A204.1 (cell line): Measurements from ENCODE around the gene USP32.
A peak's percentile ranks its signal among the peaks of the same experiment; 100 is the strongest.
"Not testable (repeated sequence)": the region's sequence is repeated elsewhere in the genome, so short reads cannot be mapped to it uniquely, and the experiment has no call there.

Source experiments
- FAIRE-seq: peaks from 2 replicates; lab custom pipeline; 2012; peaks lifted over from hg19 to GRCh38; lab: Jason Lieb, UNC

The USP32 gene, protein sequence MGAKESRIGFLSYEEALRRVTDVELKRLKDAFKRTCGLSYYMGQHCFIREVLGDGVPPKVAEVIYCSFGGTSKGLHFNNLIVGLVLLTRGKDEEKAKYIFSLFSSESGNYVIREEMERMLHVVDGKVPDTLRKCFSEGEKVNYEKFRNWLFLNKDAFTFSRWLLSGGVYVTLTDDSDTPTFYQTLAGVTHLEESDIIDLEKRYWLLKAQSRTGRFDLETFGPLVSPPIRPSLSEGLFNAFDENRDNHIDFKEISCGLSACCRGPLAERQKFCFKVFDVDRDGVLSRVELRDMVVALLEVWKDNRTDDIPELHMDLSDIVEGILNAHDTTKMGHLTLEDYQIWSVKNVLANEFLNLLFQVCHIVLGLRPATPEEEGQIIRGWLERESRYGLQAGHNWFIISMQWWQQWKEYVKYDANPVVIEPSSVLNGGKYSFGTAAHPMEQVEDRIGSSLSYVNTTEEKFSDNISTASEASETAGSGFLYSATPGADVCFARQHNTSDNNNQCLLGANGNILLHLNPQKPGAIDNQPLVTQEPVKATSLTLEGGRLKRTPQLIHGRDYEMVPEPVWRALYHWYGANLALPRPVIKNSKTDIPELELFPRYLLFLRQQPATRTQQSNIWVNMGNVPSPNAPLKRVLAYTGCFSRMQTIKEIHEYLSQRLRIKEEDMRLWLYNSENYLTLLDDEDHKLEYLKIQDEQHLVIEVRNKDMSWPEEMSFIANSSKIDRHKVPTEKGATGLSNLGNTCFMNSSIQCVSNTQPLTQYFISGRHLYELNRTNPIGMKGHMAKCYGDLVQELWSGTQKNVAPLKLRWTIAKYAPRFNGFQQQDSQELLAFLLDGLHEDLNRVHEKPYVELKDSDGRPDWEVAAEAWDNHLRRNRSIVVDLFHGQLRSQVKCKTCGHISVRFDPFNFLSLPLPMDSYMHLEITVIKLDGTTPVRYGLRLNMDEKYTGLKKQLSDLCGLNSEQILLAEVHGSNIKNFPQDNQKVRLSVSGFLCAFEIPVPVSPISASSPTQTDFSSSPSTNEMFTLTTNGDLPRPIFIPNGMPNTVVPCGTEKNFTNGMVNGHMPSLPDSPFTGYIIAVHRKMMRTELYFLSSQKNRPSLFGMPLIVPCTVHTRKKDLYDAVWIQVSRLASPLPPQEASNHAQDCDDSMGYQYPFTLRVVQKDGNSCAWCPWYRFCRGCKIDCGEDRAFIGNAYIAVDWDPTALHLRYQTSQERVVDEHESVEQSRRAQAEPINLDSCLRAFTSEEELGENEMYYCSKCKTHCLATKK (N-terminal part only)

GRCh38 chr17:60392042-60392844 lies at the start of gene USP32:
TSS of gene USP32 (minus strand) at chr17:60392133. CDS start at chr17:60391939, 194 bp downstream.
- peak; percentile 55 for FAIRE-seq

DNA sequence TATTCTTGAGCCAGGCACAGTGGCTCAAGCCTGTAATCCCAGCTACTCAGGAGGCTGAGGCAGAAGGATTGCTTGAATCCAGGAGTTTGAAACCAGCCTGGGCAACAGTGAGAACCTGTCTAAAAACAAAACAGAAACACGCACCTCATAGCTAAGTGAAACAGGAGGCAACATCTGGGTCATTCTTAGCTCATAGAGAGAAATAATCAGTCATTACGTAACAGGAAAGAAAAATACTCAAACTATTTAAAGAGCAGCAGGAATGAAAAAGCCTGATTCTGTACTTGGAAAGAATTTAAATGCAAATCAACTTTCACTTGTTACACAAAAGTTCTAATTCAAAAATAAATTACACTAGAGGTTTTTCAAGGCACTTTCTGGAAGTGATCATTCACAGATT lies 47.6 kb upstream of the USP32 start:
- FAIRE-seq, result no peak

DNA sequence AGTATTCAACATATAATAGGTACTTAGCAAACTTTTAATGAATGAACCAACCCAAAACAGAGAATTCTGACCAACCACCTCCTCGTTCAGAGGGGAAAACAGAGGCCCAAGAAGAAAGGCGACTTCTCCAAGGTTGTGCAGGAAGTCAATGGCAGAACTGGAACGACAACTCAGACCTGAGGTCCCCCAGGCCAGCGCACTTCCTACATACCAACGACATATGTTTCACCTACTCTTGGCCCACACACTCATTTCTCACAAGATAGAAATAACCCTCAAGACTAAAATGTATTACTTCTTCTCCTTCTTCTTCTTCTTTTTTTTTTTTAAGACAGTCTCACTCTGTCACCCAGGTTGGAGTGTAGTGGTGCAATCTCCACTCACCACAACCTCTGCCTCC lies 44.7 kb upstream of the USP32 start:
- FAIRE-seq, result no peak

GRCh38 chr17:60435244-60436167 lies 43.6 kb upstream of the USP32 start:
- peak; percentile 92 for FAIRE-seq

GRCh38 chr17:60433021-60433997 lies 41.4 kb upstream of the USP32 start:
- not testable (repeated sequence) for FAIRE-seq

DNA sequence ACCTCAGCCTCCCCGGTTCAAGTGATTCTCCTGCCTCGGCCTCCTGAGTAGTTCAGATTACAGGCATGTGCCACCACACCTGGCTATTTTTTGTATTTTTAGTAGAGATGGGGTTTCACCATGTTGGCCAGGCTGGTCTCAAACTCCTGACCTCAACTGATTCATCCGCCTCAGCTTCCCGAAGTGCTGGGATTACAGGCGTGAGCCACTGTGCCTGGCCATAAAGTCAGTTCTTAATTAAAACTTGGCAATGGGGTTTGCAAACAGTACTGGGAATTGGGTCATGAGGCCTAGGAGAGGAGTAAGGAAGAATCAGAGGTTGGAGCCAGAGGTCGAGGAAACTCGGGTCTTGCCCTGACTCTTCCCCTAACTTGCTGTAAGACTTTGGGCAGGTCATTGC lies 38.6 kb upstream of the USP32 start:
- not testable (repeated sequence) for FAIRE-seq

GRCh38 chr17:60428491-60428890 lies 36.6 kb upstream of the USP32 start:
- FAIRE-seq, result not testable (repeated sequence)

- no peak for FAIRE-seq
Measured at GRCh38 chr17:60426596-60426995, 34.7 kb upstream of the USP32 start.

GRCh38 chr17:60425626-60426025 lies 33.7 kb upstream of the USP32 start:
- FAIRE-seq, result no peak

DNA sequence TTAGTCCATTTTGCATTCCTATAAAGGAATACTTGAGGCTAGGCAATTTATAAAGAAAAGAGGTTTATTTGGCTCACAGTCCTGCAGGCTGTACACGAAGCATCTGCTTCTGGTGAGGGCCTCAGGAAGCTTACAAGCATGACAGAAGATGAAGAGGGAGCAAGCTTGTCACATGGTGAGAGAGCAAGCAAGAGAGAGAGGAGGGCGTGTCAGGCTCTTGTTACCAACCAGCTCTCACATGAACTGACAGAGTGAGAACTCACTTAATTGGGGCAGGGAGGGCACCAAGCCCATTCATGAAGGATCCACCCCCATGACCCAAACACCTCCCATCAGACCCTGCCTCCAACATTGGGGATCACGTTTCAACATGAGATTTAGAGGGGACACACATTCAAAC lies 31.9 kb upstream of the USP32 start:
- FAIRE-seq, result no peak

- FAIRE-seq, result no peak
Measured at GRCh38 chr17:60422162-60422665, 30.3 kb upstream of the USP32 start, which contains the start of gene CHCT1. TSS of gene CHCT1 (plus strand) at chr17:60422489. CDS start at chr17:60422593, 104 bp downstream.

GRCh38 chr17:60421273-60422161 lies 29.6 kb upstream of the USP32 start:
- FAIRE-seq, result no peak

DNA sequence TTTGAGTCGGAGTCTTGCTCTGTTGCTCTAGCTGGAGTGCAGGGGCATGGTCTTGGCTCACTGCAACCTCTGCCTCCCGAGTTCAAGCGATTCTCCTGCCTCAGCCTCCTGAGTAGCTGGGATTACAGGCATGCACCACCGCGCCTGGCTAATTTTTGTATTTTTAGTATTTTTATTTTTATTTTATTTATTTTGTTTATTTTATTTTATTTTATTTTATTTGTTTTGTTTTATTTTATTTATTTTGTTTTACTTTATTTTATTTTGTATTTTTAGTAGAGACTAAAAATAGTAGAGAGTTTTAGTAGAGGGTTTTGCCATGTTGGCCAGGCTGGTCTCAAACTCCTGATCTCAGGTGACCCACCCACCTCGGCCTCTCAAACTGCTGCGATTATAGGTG lies 27.9 kb upstream of the USP32 start:
- FAIRE-seq, result not testable (repeated sequence)

GRCh38 chr17:60419003-60419402 lies 27.1 kb upstream of the USP32 start:
- FAIRE-seq, result not testable (repeated sequence)

GRCh38 chr17:60416368-60416925 lies 24.5 kb upstream of the USP32 start:
- FAIRE-seq, result no peak

DNA sequence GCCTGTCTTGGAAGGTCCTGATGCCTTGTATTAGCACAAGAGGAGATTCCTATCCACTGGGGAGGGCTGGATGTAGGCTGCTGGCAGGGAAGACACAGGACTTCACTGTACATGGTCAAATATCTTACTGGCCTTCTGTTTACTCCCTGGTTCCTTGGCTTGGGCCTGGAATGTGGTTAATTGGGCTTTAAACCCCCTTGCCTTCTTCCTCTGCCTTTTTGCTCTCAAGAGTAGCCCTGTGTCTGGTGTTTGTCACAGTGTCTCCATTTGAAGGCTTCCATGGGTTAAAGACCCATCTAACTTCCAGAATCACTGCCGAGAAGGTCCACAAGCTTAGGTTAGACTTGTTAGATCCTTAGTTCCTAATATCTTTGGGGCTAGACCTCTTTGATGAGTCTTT lies 23.2 kb upstream of the USP32 start:
- FAIRE-seq, result no peak

- no peak for FAIRE-seq
Measured at GRCh38 chr17:60412701-60413100, 20.8 kb upstream of the USP32 start.
